Stimulated activated CD4-positive, alpha-beta T cell treated with anti-CD3 and anti-CD28 coated beads, TNF-alpha, amount 100 ng/mL, for 4 hours (primary cell): ENCODE results near the gene PRKCSH.
A peak's percentile ranks its signal among the peaks of the same experiment; 100 is the strongest.
"Not testable (repeated sequence)": the region's sequence is repeated elsewhere in the genome, so short reads cannot be mapped to it uniquely, and the experiment has no call there.

Source experiments
- DNase-seq, 3 experiments: peaks; one replicate each; pipeline ENCODE4 v3.0.0-alpha.2; 2020; ENCODE audit warnings: low read depth in 3 of 3

PRKCSH gene

DNA sequence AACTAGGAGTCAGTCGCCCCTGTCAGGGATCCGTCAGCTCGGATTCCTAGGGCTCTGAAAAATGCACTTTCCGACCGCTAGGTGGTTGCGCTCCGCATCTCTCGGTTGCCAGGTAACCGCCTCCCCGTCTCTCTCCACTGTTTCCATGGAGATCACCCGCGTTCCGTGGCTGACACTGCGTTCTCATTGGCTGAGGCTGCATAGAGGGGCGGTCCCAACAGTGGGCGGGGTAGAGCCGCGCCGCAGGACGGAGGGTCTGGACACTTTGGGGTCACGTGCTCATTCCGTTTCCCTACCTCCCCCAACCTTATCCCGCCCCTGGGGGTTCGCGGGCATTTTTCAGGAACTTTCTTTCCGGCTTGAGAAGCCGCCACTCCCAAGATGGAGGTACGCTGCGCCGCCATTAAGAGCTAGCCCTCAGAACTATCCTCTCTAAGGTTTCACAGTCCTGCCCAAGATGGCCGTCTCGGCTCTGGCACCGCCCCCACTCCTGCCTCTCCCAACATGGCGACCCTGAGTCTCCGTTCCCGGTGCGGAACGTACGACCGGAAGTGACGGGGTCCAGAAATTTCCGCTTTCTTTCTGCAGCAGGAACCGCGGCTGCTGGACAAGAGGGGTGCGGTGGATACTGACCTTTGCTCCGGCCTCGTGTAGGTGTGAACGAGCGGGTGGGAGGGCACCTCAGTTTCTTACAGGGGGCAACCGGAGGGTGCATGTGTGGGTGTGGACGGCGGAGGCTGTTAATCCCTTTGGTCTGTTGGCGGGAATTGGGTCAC is at the start of gene PRKCSH, which contains the start of gene ODAD3:
Gene PRKCSH (plus strand): TSS at position 579 of the 776 bp plus-strand sequence. CDS start 483 bp downstream, outside the sequence.
Gene ODAD3 (minus strand): TSS at position 65 of the 776 bp plus-strand sequence. CDS start 105 bp downstream, outside the sequence.
- peak; percentile 96 to 97 (median 97) for DNase-seq

- no peak for DNase-seq
Measured at GRCh38 chr19:11387162-11388034, 48.0 kb upstream of the PRKCSH start.

- DNase-seq: no peak
Measured at GRCh38 chr19:11390359-11390758, 45.1 kb upstream of the PRKCSH start.

GRCh38 chr19:11390933-11391680 is 44.3 kb upstream of the PRKCSH start:
- no peak for DNase-seq

GRCh38 chr19:11397089-11397610 is 38.3 kb upstream of the PRKCSH start:
- DNase-seq: no peak

DNA sequence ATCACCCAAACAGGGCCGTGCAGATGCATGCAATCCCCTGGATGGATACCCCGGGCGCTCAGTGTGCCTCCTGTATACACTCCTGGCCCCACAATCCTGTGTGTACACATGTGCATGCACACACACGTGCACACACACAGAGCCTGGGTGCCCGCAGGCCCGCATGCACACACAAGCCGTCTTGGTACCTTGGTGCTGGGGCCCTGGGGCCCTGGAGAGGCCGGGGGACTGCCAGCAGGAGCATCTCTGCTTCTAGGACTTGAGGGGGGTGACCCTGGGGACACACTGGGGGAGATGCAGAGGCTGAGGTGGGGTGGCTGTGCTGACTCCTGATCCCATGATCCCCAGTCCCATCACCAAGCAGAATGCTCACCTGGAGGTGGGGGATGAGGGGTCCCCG is 35.8 kb upstream of the PRKCSH start:
- DNase-seq: no peak

- DNase-seq: no peak
Measured at GRCh38 chr19:11400798-11401197, 34.6 kb upstream of the PRKCSH start.

DNA sequence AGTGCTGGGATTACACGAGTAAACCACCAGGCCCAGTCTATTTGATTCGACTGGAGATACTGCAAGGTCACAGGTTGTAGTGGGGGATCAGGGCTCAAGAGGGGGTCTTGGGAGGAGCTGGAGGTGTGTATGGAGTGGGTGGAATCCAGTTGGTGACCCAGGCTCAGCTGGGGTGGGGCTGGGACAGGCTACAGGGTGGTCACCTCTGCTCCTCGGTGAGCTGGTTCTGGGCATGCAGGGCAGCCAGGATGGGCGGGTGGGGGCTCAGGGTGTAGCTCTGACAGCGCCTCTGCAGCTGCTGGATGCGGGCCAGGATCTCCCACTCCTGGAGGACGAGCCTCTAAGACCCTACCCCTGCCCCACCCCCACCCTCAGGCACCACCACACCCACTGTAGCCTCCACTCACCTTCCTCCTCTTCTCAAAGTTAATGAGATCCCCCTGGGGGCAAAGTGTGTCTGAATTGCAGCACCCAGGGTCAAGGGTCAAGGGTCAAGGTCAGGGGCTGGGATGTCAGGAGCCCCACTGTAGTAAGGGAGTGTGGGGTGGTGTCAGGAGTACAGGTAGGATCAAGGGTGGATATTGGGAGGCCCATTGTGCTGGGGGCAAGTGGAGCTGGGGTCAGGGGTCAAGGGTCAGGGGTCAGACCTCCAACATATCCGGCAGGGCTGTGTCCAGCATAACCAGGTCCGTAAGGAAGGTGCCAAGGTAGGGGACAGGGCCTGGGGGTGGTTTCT is 33.5 kb upstream of the PRKCSH start:
- no peak for DNase-seq

GRCh38 chr19:11404588-11405222 is 30.7 kb upstream of the PRKCSH start:
- DNase-seq: no peak

- DNase-seq: peak in 2 of 3 experiments; percentile 40 to 41
Measured at GRCh38 chr19:11405846-11406643, 29.4 kb upstream of the PRKCSH start.

GRCh38 chr19:11406703-11407236 is 28.7 kb upstream of the PRKCSH start:
- not testable (repeated sequence) for DNase-seq

DNA sequence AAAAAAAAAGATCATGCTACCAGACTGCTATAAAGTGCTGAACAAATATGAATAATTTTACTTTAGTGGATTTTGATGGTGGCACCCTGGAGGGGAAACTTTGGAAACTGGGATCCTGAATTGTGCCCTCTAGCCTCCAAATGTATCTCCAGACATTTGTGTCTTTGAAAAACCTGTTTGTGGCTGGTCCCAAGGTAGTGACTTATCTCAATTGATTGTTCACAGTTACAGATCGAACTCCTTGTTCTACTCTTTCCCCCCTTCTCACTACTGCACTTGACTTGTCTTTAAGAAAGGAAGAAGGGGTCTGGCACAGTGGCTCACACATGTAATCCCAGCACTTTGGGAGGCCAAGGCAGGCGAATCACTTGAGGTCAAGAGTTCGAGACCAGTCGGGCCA is 26.8 kb upstream of the PRKCSH start:
- DNase-seq: no peak

DNA sequence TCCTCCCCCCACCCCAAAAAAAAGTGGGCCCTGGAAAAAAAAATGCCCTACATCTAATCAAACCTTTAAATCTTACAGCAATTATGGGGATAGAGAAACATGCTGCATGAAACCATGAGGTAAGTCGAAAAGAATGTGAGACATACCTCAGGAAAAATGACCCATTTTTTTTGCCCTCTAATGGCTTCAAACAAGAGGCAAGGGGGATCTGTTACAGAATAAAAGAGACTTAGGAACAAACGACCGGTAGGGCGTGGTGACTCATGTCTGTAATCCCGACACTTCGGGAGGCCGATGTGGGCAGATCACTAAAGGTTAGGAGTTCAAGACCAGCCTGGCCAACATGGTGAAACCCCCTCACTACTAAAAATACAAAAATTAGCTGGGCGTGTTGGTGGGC is 24.8 kb upstream of the PRKCSH start:
- DNase-seq: no peak

GRCh38 chr19:11414544-11414943 is 20.9 kb upstream of the PRKCSH start:
- no peak for DNase-seq

DNA sequence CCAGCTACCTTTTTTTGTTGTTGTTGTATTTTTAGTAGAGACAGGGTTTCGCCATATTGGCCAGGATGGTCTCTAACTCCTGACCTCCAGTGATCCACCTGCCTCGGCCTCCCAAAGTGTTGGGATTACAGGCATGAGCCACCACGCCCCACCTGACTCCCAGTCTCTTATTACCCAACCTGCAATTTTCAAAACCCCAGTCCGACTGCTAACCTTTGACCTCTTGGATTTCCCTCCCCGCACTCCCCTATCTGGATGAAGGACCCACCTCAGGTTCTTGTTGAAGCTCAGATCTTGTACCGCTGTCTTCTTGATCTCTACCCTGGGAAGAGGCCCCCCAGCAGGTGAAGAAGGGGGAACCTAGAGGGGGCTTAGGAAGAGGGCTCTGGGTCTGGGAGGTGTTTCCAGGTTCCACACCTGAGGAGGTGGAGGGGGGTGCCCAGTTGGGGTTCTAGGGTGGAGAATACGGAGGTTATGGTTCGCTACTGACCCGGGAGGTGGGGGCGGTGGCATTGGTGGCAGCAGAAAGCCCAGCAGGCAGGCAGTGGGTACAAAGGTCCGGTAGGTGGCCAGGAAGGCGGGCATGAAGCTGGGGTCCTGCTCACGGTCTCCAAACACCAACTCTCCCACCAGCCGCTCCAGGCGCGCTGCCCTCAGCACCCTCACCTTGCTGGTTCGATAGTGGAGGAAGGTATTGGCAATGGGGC is 18.9 kb upstream of the PRKCSH start:
- no peak for DNase-seq

- no peak for DNase-seq
Measured at GRCh38 chr19:11418094-11418548, 17.3 kb upstream of the PRKCSH start.

DNA sequence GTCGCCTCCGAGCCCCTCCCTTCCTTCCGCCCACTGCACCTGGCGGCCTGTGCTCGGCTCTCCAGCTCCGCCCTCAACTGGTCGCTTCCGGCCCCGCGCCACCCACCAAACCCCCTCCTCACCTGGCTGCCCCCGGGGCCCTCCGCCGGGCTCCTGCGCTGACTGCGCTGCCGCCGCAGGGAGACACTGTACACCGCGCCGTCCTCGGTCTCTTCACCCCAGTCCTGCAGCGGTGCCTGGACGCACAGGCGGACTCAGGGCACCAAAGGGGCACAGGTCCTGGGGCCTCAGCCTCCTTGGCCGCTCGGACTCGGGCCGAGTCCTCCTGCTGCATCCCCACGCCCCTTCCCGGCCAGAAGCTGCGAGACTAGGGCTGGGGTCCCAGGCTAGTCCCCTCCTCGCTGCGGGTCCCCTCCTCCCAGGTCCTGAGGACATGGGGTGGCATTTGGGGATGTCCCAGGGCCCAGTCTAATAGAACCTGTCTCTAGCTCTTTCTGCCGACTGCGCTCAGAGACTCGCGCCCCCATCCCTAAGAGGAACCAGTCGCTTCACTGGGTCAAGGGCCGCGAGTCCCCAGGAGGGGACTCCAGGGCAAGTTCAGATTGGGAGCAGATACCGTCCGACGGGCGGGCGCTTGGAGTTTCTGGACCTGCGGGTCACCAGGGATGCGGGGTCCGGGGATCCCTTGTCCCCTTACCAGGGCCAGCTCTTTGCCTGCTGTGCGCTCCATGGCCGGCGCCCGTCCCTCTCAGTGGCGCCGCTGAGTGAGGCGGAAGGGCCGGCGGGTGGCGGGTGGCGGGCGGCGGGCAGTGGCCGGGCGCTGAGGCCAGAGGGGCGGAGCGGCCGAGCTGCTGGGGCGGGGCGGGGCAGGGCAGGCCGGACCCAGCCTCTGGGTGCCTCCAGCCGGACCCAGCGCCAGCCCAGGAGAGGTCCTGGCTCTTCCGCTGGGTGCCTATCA is 16.6 kb upstream of the PRKCSH start, which contains the start of gene RGL3:
Gene RGL3 (minus strand): TSS at position 766 of the 958 bp plus-strand sequence. CDS start 36 bp downstream, at position 730.
- no peak for DNase-seq
